Central memory CD4-positive, alpha-beta T cell (primary cell): ENCODE measurements around the gene SLC6A6.

Experiments used
- DNase-seq: peaks from one replicate; pipeline ENCODE4 v3.0.0; 2022

The SLC6A6 gene

DNA sequence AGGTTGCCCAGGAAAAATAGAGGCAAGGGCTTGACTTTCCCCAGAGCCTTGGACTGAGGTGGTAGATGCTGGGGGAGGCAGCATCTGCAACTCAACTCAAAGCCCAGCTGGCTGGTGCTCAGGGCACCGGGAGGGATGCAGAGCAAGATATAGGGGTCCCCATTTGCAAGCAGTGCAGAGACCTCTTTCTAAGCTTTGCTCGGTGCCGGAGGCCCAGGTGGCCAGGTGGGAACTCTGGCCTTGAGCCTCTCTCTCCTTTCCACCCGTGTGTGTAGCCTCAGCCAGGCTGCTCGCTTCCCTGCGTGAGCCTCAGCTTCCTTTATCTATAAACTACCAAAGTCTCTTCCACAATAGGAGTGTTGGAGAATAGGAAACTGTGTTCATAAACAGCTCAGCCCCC is 36.5 kb downstream of the SLC6A6 start:
- no peak for DNase-seq

- no peak for DNase-seq
These were observed 37.2 kb downstream of the SLC6A6 start for GRCh38 chr3:14439501-14440167.

DNA sequence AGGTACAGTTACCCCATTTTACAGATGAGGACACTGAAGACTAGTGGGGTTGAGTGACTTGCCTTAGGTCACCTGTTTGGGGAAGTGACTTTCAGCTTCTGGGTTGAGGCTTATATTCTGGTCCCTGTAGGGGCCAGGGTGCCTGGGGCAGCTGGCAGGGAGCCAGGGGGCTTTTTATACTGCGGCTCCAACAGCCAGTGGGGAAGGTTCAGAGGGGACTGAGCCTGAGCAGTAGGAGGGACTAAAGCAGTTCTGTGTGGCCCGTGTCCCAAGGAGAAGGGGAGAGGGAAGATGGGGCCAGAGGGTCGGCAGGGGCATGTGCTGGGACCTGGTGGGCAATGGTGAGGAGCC is 37.7 kb downstream of the SLC6A6 start:
- no peak for DNase-seq

GRCh38 chr3:14440531-14441239 is 38.3 kb downstream of the SLC6A6 start:
- DNase-seq: no peak

DNA sequence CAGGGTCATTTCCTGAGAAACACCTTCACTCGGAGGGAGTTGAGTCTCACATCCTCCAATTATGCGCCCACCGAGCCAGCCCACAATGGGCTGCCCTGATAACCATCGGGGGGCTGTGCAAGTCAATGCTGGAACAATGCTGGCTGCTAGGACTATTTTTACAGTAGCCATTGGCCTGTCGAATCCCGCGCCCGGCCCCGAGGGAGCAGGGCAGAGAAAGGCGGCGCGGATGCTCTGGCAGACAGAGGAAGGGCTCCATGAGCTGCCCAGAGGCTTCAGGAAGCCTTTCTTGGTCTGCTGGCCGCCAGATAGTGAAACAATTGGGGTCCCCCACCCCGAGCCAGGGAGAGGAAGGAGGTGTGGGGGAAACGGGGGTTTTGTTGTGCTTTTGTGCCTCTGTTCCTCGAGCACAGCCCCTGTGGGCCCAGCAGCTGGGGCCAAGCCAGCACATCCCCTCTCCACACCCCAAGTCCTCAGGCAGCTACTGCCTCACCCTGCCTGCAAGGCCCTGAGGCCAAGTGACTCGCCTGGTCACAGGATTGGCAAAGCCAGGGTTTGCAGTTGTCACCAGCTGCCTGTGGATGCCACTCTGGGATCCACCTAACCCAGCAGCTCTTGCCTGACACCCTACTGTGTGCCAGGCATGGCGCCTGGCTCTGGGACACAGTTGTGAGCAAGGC is 39.0 kb downstream of the SLC6A6 start:
- no peak for DNase-seq

DNA sequence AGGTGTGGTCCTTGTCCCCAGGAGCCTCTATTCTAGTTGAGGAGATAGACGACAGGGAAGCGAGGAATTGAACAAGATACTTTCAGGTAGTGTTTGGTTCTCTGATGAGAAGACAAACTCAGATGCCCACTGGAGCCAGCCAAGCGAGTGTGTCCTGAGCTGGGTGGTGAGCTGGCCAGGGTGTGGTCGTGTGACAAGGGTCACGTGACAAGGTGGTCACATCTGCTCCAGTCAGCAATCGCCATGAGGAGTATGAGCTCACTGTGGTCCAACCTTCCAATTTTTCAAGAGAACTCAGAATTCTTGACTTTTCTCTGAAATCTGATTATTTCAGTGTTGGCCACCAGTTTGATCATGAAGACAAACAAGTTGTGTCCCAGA is 39.5 kb downstream of the SLC6A6 start:
- DNase-seq: no peak

DNA sequence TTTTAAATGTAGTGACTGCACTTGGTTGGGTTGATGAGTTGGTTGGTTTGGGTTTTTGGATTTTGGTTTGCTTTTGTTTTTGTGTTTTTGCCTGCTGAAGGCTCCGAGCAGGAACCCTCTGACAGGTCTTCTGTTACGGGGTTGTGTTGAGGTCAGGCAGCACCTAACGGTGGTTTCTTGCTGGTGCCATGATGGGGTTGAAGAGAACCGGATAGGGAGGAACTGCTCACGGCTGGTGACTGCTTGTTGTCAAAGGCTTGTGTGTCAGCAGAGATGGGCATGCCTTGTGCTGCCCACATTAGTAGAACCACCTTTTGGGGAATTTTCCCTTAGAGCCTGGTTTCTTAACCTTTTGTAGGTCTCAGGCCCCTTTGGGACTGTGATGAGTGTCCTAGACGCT is 42.0 kb downstream of the SLC6A6 start:
- DNase-seq: no peak

DNA sequence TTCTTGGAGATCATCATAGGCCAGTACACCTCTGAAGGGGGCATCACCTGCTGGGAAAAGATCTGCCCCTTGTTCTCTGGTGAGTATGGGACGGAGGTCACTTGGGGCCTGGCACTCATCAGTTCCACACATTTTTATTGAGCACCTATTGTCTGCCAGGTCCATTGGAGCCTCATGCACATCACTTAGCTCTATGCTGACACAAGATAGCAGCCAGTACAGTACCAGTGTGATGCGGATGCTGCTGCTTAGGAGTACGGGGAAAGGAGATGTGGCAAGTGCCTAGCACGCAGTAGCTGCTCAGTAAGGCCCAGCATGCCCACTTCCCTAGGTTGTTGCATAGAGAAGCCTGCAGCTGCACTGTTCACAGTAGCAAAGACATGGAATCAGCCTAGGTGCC is 43.4 kb downstream of the SLC6A6 start:
- no peak for DNase-seq

DNA sequence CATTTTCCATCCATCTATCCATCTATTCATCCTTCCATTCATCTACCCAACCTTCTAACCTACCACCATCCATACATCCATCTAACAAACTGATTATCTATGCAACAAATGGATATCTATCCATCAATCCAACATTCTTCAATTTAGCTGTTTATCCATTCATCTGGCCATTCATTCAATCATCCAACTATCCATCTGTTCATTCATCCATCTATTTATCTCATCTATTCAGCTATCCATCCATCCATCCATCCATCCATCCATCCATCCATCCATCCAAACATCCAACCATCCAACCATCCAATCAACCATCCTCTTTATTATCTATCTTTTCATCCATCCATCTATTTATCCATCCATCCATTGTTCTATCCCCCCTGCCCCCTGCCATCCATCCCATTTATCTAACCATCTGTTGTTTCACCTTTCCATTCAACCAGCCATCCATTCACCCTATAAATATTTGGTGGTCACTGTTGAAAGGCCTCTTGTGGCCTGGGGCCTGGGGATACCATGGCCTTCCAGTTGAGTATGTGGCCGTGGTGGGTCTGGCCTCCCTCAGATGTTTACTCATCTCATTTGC is 44.7 kb downstream of the SLC6A6 start:
- DNase-seq: no peak

DNA sequence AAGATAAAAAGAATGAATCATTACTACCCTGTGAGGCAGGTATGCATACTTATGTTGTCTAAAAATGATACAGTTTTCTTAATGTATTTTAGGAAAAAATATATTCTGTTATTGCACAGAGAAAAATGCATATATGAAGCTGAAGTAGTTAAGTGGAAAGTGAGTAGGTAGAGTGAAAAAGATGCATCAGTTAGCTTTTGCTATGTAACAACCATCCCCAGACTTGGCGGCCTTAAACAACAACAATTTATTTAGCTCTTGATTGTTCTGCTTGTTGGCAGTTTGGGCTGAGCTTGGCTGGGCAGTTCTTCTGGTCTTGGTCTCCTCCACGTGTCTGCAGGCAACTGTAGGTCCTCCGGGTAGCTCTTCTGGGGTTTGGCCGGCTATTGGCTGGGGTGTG is 45.7 kb downstream of the SLC6A6 start:
- no peak for DNase-seq

DNA sequence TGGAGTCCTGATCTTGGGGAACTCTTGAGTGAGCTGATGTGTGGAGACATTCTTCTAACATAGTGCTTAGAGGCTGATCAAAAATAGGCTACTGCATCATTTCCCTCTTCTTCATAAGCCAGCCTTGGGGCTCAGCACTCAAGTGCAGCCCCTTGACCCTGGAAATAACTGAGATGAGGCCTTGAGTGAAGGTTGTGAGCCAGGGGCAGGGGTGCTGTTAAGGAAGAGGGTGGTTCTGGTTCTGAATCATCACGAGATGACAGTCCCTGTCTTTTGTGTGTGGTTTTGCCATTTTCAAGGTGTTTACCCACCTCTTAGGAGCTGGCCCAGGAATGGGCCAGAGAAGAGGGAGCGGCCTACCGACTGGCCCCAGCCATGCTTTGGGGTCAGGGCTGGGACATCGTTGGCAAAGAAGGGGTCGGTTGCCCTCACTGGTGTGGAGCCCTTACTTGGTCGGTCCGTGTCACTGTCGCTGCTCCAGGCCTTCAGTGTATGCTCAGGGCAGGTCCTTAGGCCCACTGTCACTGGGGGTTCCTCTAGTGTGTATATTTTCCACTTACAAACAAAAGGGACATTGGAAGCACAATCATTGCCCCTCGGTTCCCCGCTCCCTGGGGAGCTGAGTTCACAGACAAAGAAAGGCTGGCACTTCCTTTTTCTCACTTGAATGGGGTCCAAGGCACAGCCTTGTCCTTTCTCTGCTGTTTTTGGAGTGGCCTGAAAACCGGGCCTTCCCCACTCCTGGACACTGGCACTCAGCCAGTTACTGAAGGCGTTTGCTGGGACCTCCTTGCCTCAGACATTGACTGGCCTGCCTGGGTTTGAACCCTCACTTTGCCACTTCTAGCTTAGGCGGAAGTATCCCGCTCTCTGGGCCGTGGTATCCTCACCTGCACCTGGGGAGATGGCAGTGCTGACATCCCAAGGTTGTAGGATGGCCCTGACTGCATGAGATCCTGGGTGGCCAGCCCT is 46.6 kb downstream of the SLC6A6 start:
- DNase-seq: no peak

DNA sequence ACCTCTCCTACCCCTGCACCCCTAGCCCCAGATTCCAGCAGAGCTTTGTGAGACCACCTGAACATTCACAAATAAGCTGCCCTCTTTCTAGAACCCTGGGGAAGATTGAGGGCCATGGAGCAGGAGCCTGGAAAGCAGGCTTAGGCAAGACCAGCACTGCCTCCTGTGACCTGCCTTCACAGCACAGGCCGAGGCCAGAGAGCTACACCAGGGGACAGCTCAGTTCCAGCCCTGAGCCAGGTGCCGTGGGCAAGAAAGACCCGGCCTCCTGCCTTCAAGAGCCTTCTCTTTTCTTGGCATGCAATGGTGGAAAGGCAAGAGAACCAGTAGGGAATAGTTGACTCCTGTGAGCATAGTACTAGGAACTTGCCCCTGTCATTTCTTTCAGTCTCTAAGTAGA is 48.1 kb downstream of the SLC6A6 start:
- no peak for DNase-seq

GRCh38 chr3:14450922-14451606 is 48.7 kb downstream of the SLC6A6 start:
- no peak for DNase-seq

GRCh38 chr3:14451844-14452739 is 49.7 kb downstream of the SLC6A6 start:
- no peak for DNase-seq

GRCh38 chr3:14452740-14453710 is 50.6 kb downstream of the SLC6A6 start:
- DNase-seq: no peak

DNA sequence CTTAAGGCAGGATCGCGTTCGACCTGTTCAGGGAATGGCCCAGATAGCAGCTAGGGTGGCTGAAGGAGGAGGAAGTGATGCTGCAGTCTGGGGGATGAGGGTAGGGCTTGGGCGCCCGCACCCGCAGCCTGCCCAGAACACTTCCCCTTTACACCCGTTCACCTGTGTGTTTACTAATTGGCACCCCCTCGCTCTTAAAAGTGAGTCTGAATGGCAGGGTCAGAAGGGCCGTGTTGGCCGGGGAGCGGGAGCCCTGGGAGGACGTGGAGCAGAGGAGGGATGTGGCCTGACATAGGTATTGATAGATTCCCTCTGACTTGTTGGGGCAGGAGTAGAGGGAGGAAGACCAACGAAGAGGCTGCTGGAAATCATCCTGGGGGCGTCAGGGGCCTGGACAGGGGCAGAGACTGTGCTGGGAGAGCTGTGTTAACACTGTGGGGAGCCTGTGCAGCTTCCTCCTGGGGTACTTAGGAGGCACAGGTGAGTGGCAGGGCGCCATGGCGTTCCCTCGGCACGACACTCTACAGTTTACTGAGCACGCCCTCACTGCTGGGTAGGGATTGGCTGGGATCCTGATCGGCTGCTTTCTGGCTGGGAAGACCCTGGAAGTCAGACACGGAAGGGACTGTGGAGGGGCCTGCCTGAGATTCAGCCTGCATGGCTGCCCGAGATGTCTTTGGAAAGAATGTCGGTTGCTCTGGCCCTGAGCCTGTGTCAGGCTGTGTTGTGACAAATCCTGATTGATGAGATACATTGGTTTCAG is 51.7 kb downstream of the SLC6A6 start:
- DNase-seq: no peak

GRCh38 chr3:14454639-14455310 is 52.4 kb downstream of the SLC6A6 start:
- DNase-seq: no peak

DNA sequence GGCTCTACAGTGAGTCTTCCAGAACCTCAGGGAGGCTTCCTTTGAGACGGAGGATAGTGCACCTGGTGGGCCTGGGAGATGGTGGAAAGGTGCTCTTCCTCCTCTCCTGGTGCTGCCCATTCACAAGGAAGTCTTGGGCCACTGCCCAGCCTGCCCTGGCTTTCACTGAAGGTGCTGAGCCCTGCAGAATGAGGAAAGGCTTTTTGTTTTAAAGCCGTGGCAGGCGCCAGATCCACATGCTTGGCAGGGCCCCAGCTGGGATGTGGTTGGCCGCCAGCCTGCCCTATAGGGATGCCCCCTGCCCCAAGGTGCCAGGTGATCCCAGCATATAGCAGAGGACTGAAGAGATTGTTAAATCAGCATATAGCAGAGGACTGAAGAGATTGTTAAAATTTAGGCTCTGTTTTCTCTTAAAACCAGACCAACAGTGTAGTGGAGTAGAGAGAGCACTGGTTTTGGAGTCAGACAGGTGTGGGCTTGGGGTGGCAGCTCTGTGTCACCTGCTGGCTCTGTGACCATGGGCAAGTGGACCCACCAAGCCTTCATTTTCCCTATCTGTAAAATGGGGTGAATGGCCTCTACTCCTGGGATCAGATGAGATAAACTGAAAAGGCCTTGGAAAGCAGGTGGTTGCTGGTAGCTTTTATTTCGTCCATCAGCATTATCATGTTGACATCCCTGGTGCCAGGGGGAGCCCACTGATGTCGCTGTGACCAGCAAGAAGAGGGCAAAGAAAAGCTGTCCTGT is 53.3 kb downstream of the SLC6A6 start:
- DNase-seq: no peak
